Vagina (tissue), 2 donors: ENCODE data around the gene SLC38A9.

Source experiments
- CTCF ChIP-seq, 3 experiments: fragments of 450-650 bp in 2 of 3; fragments of 200-600 bp in 1 of 3; sonication (generic) in 1 of 3; IDR thresholded peaks; one replicate each; pipeline ENCODE4 v1.5.1; 2017 to 2019; ENCODE audit warnings: antibody characterized with exemption in 3 of 3, mild to moderate bottlenecking in 2 of 3, moderate library complexity in 2 of 3
- POLR2A ChIP-seq, 2 donors: fragments of 450-650 bp; IDR thresholded peaks; one replicate each; pipeline ENCODE4 v1.6.1; 2017; ENCODE audit warnings: antibody characterized with exemption in 2 of 2, mild to moderate bottlenecking in 2 of 2, moderate library complexity in 2 of 2
- POLR2AphosphoS5 ChIP-seq, 2 donors: sonication (generic); formaldehyde crosslinking; IDR thresholded peaks; one replicate each; pipeline ENCODE4 v1.9.0; 2017; ENCODE audit warnings: antibody characterized with exemption in 2 of 2, mild to moderate bottlenecking in 2 of 2, low read depth in 1 of 2; ENCODE audit not compliant: insufficient read depth in 1 of 2

GRCh38 chr5:55667938-55668337 lies 44.2 kb downstream of the SLC38A9 start:
- TF ChIP-seq CTCF (IDR thresholded peaks at IDR 0.05): no peak
- TF ChIP-seq POLR2AphosphoS5 (IDR thresholded peaks at IDR 0.05; ENCODE audit: insufficient read depth in 1 of 2, low read depth in 1 of 2): no peak
- TF ChIP-seq POLR2A (IDR thresholded peaks at IDR 0.05): no peak
